SKM-1 (cell line): ENCODE data around the gene EHD1.
A peak's percentile ranks its signal among the peaks of the same experiment; 100 is the strongest.
"Not testable (repeated sequence)": the region's sequence is repeated elsewhere in the genome, so short reads cannot be mapped to it uniquely, and the experiment has no call there.

ENCODE experiments used
- DNase-seq: peaks from one replicate; lab custom pipeline; 2025; ENCODE audit not compliant: unreplicated experiment; lab: John Stamatoyannopoulos, UW

EHD1 gene

DNA sequence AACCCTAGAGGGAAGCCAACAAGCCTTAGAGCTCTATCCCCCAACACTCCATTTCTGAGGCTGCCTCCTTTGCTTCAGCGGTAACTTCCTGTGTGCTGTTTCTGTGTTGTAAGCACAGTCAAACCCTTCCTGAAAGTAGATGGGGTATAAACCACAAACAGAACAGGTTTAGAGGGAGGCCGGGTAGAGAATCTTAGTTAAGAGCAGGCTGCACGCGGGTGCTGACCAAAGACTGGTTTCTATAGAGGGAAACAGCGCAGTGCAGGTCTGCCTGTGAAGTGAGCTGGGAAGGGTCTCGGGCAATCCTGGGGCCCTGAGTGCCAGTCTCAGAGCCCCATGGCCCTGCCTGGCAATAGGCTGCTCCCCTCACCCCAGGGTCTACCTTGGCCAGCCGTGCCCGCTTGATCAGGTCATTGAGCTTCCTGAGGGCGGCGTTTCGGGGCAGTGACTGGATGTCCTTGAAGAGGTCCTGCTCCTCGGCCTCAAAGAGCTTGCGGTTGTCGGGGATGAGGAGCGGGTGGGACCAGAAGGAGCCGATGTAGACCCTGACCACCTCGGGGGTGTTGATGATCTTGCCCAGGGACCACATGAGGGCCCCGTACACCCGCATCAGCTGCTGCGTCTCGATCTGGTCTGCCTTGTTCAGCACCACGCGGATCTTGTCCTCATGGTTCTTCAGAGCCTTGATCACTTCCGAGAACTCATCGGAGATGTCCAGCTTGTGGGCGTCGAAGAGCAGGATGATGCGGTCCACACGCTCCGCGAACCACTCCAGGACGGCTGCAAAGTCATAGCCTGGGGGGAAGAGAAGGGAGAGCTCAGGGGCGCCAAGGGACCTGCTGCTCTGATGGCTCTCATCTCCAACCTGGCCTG, 18.6 kb downstream of the EHD1 start:
- DNase-seq, result peak; percentile 88

DNA sequence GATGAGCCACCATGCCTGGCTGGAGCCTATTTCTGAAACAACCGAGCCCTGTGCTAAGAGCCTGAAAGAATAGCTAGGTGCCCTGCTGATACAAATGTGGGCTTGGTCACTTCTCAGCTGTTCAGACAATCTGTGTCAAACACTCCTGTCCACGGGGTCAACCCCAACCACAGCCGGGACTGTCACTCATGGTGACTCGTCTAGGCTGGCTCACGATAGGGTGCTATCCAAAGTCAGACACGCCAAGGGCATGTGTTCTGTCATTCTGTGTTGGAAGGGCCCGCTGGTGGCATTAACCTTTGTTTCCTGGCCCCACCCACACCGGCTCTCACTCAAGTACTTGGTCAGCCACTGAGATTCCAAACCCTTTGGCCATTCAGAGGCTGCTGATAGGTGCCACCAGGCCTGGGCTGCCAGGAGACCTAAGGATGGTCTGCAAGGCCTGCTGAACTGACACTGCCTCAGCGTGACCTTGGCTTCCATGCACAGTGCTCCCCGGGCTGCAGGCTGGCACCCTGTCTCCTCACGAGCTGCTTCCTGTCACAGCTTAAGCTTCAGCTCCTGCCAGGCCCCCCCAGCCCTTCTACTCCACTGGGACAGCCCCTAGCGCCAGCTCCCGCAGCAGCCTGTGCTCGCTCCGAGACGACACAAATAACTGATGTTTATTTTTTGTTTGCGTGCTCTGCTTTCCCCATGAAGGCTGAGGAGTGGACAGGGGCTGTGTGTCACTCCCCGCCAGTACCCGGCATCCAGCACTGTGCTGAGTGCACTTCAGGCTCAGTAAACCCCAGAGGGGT, 19.8 kb downstream of the EHD1 start:
- DNase-seq, result no peak

DNA sequence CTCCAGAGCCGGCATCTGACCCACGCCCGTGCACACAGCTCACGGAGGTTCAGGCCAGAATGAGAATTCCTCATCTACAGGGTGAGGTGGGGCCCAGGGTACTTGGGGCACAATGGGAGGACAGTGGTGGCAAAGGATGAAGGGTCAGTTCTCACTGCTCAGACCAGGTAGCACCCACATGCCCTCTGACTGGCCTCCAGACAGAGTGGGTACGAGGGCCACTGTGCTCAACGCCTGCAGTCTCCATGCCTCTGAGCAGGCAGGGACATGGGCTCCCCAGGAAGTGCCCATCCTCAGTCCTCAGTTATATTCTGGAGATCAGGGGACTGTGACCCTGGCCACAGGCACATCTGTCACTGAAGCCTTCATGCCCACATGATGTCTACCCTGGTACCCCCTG, 20.9 kb downstream of the EHD1 start:
- no peak for DNase-seq

DNA sequence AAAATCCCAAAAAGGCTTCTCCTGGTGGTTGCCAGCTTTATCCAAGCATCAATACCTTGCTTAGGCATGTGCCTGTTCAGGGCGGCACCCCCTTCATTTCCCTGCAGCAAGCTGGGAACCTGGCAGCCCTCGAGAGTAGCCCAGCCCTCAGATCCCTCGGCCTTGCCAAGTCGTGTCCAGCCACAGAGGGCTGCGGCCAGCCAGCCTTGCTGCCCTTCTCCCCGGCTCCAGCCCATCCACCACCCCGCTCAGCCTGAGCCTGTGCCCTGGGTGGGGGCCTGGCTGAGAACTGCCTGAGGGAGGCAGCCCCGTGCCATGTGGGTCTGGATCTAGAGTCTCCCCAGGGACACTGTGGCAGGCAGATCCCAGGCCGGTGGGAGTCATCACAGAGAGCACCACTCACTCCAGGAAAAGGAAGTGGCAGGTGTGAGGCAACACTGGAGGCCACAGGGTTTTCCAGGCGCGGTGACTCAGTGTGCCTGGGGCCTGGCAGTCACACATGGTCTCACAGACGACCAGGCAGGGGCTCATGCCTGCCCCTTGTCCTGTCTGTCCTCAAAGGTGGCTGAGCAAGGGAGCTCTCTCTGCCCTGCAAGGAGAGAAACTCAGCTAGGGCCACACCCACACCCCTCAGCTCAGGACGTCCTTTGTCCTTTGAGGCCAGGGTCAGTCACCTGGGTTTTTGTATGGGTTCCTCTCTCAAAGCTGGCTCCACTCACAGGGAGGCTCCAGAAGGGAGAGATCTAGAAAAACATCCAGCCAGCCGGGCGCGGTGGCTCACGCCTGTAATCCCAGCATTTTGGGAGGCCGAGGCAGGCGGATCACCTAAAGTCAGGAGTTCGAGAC, 21.8 kb downstream of the EHD1 start:
- DNase-seq, result peak; percentile 82

DNA sequence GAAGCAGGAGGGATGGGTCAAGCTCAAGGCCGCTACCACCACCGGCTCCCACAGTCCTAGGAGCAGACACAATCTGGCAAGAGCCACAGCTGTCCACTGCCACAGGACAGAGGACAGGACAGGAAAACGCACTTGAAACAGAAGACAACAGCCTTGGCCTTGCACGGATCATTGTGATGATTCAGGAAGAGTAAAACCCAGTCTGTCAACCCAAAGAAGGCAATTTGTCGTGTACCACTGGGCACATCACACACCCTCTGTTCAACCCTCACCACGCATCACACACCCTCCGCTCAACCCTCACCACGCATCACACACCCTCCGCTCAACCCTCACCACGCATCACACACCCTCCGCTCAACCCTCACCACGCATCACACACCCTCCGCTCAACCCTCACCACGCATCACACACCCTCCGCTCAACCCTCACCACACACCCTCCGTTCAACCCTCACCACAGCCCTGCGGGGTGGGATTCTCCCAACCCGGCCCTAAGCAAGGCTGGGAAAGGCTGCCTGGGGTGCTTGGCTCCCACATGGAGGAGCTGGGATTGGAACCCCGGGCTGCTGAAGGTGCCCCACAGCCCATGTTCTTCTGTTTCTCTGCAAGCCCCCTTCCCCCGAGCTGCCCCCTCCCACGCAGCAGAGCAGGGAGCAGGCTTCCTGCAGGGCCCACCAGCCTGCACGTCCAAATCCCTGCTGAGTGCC, 22.7 kb downstream of the EHD1 start:
- DNase-seq, result no peak

DNA sequence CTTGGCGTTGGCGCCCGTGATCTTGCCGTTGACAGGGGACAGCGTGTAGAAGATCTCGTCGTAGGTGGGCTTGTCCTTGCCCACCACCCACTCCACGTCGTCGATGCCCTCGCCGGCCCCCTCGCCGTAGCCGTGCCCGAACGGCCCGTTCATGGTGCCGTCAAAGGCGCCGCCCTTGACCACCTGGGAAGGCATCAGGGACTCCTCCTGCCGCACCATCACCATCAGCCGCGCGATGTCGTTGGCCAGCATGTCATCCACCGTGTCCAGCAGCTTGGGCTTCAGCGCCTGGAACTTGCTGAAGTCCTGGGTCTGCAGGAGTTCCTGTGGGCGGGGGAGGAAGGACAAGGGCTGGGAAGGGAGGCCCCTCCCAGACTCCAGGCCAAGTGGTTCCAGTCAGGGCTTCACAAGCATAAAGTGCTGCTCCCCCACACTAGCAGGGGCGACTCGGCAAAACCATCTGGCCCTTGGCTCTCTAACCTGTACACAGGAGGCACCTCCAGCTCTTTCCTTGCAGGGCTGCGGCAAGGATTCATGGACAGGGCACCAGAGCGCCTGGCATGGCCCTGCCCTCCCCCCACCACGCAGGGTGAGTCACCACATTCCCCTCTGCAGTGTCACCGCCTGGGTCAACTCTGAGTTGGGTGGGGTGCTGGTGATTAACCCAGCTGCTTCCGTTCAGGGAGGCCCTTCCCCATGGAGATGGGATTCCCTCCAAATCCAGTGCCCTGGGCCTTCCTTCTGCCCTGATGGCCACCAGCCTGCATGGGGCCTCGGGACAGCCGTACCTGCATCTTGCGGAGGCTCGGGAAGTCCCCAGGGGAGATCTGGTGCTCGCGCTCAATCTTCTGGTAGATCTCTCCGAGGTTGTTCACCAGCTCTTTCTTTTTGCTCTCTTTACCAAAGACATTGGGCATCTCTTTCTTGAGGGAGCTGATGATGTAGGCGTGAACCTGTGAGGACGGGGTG, 23.6 kb downstream of the EHD1 start:
- no peak for DNase-seq

DNA sequence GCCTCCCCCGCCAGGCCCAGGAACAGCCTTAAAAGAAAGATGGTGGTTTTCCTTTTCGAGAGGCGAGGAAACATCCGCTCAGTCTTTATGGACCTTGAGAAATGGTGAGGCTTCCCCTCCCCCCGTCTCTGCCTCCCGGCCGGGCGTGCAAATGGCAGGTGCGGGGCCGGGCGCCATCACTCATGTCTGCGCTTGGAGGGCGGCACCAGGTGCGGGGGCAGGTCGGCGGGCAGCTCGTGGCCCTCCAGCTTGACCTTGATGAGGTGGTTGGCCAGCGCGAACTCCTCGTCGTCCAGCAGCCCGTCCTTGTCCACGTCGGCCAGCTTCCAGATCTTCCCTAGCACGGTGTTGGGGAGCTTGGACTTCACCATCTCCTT, 24.3 kb downstream of the EHD1 start:
- no peak for DNase-seq

DNA sequence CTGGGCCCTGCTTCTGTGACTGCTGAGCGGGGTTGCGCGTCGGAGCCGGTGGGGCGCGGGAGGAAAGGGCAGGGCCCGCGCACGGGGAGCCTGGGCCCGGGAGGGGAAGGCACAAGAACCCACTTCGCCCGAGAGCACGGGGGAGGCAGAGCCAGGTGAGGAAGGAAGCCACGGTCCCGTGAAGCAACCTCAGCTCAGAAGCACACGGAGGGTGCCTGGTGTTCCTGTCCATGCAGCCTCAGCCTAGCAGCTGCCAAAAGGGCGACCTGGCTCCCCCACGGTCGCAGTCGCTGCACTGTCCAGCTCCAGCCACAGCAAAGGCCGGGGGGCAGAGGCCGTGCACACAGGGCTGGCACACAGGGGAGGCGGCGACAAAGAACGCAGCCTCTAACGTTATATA, 24.7 kb downstream of the EHD1 start:
- no peak for DNase-seq

DNA sequence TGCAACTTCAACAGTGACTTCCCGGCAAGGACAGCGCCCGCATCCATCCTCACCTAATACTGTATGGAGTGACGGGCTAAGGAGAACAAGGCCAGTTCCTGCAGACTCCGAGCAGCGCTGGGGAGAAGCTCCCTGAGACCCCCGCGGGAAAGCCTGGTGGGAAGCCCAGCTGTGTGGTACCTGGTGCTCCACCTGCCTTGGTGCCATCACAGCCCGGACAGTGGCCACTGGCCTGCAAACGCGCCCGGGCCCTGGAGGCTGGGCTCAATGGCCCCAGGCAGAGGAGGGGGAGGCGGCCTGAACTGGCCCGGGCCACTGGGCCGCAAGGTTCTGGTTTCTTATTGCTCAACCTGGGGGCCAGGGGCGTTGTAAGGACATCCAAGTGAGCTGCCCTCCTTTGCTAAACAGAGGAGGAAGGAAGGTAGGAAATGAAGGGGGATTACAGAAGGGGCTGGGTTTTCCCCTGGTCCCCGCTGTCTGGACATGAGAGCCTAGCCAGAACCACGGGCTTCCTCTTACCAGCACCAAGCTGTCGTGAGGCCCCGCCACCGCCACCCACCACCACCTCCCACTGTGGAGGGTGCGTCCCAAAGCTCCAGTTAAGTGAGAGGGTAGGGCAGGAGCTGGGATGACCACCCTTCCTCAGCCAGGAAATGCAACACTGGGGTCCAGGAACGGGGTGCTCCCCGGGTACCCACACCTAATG, 25.5 kb downstream of the EHD1 start:
- no peak for DNase-seq

DNA sequence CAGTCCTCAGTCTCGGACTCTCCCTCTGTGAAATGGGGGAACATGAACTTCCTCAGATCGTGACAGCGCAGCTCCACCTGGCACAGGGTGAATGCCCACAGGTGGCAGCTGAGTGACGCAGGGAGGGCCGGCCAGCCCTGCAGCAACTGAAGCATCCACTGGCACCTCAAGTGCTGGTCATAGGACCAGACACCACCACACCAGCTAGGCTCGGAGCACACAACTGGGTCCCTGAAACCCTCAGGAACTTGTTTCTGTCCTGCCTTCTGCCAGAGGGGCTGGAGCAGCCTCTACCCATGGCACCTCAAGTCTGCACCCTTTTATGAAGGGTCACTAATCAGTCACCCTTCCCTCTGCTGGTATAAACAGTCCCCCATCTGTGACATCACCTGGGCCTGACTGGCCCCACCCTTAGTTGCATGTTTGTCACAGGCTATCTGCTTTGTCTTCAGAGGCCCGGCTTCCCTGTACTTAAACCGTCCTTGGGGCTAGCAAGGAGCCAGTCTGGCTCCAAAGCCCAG, 26.5 kb downstream of the EHD1 start:
- DNase-seq, result no peak

DNA sequence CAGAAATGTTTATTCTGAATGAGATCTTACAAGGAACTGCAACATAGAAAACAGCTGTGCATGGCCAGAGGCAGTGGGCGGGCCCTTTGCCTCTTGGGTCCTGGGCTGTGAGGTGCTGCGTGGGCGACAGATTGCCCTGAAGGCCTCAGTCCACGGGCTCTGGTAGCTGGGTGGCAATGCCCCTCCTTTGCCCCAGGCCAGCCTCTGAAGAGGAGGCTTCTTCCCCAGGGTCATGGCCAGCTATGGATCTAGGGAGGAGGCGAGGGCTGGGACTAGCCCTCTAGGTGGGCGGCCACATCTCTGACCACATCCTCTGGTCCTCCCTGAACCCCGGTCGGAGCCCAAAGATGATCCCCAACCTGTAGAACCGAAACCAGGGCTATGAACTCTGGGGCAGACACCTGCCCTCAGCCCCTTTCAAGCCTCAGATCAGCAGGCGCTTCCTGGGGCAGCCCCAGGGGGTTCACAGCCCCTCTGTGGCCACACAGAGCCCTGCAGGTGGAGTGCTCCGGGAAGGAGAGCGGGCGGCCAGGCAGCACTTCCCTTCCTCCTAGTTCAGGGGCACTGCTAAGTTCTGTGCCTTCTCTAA, 27.3 kb downstream of the EHD1 start:
- no peak for DNase-seq

DNA sequence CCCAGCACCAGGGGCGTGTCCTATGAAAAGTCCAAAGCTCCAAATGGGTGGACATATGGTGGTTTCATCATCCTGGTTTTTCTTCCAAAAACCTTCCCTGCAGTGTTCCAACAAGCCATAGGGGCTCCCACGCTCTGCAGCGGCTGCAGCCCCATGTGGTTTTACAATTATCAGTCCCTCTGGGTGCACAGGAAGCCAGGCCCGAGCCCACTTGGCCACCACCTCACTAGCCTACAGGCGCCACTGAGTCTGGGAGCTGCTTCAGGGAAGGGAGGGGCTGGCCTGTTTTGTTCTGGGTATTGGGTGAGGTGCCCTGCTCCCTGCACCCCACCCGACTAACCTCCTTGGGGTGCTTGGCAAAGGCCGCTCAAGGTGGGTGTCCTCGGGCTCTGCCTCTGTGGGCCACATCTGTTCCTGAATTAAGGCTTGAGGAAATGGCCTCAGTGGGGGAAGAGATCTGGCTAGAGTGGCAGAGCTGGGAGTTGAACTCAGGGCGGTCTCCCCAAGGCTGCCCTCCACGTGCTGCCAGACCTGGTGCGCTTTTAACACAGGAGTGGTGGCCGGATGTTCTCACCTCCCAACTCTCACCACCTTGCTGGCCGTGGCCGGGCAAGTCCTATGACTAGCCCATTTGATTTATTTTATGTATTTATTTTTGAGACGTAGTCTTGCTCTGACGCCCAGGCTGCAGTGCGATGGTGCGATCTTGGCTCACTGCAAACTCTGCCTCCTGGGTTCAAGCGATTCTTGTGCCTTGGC, 28.6 kb downstream of the EHD1 start:
- no peak for DNase-seq

DNA sequence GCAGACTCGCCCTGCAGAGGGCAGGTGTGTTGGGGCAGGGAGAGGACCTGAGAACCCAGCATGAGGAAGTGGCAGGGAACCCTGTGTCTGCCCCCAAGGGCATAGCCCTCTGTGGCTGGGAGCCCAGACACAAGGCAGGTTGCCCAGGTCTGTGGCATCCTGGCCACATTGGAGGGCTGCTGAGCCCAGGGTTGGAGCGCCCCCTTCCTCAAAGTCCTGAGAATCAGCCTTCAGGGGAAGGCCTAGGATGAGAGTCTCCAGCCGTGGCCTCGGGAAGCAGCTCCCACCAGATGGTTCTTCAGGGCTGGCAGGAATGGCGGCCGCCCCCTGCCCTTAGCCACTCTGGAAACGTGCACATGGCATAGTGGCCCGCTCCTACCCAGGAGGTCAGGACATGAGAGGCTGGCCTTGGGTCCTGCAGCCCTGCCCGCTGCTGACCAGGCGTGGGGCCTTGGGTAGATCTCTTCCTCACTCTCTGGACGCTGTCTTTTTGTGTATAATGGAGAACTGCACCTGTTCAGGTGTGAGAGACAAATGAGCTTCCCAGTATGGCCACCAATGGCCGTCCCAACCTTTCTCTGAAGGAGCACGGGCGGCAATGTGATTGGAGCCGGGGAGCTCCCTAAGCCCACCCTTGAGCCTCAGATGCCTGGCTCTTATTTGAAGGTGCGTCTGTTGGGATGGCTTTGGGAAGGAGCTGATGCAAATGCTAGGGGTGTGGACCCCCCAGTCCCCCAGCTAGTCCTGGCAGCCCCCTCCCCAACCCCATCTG, 29.4 kb downstream of the EHD1 start:
- DNase-seq, result no peak

DNA sequence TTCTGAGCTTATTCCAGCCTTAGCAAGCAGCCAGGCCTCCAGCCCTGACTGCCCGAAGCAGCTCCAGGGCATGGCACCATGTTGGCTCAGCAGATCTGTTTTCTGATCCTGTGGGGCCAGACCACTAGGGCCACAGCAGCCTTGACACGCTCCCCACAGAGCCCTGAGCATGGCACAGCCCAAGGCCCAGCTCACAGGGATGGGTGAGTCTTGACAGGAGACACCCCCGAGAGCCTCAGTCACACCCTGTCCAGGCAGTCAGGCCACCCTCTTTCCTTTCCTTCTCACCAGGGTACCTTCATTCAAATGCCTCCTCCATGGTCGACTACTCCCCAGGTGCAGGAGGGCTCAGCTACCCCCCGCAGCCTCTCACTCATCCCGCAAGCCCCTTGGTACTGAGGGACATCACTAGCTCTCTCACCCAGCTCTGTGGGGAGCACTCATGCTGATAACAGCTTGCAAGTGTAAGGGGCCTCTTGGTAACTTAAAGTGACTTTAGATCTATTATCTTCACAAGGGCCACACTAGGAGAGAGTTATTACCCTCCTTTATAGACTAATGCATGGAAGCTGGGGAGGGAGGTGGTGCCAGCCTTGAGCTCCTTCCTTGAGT, 30.1 kb downstream of the EHD1 start:
- DNase-seq, result no peak

DNA sequence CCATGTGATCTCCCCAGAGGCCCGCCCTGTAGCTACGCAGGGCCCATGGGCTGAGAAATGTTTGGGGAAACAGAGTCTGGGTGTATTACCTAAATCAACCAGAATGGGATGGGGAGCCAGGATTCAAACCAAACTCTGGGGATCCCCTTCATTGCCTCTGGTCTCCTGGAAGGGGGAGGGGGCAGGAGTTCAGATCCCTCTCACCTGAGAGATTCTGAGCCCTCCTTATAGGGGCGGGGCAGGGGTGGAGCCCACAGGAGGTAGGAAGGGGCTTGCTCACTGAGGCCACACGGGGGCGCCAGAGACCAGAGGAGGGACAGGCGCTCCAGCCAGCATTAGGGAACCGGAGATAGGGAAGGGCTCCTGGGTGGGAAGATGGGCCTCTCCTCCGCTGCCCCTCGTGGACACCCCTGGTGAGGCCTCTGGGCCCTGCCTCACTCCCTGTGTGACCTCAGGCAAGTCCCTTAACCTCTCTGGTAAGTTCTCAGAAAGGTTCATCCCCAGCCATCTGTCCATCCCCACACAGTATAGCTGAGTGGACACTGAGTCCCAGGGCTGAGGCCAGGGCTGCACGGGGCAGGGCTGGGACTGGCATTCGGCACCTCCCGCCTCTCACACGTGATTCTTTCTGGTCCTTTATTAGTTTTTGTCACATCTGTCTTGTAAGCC, 31.3 kb downstream of the EHD1 start:
- DNase-seq, result peak; percentile 88

DNA sequence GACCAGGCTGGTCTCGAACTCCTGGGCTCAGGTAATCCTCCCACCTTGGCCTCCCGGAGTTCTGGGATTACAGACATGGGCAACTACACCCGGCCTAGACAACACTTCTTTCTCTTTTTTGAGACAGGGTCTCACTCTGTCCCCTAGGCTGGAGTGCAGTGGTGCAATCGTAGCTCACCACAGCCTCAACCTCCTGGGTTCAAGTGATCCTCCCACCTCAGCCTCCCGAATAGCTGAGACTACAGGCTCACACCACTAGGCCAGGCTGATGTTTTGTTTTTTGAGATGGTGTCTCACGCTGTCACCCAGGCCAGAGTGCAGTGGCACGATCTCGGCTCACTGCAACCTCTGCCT, 32.7 kb downstream of the EHD1 start:
- not testable (repeated sequence) for DNase-seq
